Neural cell (in vitro differentiated cells): ENCODE data around the gene TTC21A. TPM values are rescaled to one million over a fixed set of nuclear protein-coding genes. Genes with fewer than 3 reads are reported as not detected.

Experiments used
- H2AFZ ChIP-seq: fragments of 200-600, 300-800 bp; sonication (generic), shearing (Covaris generic); 2 replicates; pipeline ENCODE4 v1.6.0; 2014; ENCODE audit warnings: low read depth, mild to moderate bottlenecking, antibody characterized with exemption, low read length, moderate library complexity
- H3F3A ChIP-seq: fragments of 200-600 bp; shearing (Covaris generic); 2 replicates; pipeline ENCODE4 v1.6.1; 2016; ENCODE audit warnings: mild to moderate bottlenecking, moderate library complexity, mixed read lengths, antibody characterized with exemption, low read length; ENCODE audit not compliant: insufficient read depth, poor library complexity, severe bottlenecking
- H3K27ac ChIP-seq: fragments of 200-600, 300-800 bp; sonication (generic), shearing (Covaris generic); 2 replicates; pipeline ENCODE4 v1.5.1; 2014; ENCODE audit warnings: mild to moderate bottlenecking, low read length, moderate library complexity
- H3K27me3 ChIP-seq: fragments of 300-800, 200-600 bp; sonication (generic), shearing (Covaris generic); 2 replicates; pipeline ENCODE4 v1.6.0; 2014; ENCODE audit warnings: mild to moderate bottlenecking, low read depth, low read length, moderate library complexity; ENCODE audit not compliant: insufficient read depth
- H3K36me3 ChIP-seq: fragments of 300-800, 200-600 bp; sonication (generic), shearing (Covaris generic); 2 replicates; pipeline ENCODE4 v1.5.1; 2014; ENCODE audit warnings: mild to moderate bottlenecking, antibody characterized with exemption, low read length, moderate library complexity; ENCODE audit not compliant: insufficient read depth
- H3K4me2 ChIP-seq: fragments of 300-800, 200-600 bp; sonication (generic), shearing (Covaris generic); 2 replicates; pipeline ENCODE4 v1.6.0; 2014; ENCODE audit warnings: mild to moderate bottlenecking, low read length
- H3K4me3 ChIP-seq: fragments of 300-800, 200-600 bp; sonication (generic), shearing (Covaris generic); 2 replicates; pipeline ENCODE4 v1.5.1; 2014; ENCODE audit warnings: mild to moderate bottlenecking, low read length, moderate library complexity
- H3K79me2 ChIP-seq: fragments of 200-600 bp; shearing (Covaris generic); replicated peaks from 2 replicates; pipeline ENCODE4 v1.6.0; 2014; ENCODE audit warnings: mild to moderate bottlenecking, low read length, moderate library complexity; ENCODE audit not compliant: insufficient read depth
- H3K9ac ChIP-seq: fragments of 300-800, 200-600 bp; sonication (generic), shearing (Covaris generic); 2 replicates; pipeline ENCODE4 v1.6.1; 2016; ENCODE audit warnings: mild to moderate bottlenecking, low read length, mixed read lengths
- H3K9me2 ChIP-seq: fragments of 200-600 bp; shearing (Covaris generic); 2 replicates; pipeline ENCODE4 v1.6.1; 2016; ENCODE audit warnings: mild to moderate bottlenecking, low read length, mixed read lengths; ENCODE audit not compliant: insufficient read depth
- H3K9me3 ChIP-seq: fragments of 200-600, 300-800 bp; sonication (generic), shearing (Covaris generic); 2 replicates; pipeline ENCODE4 v1.6.1; 2016; ENCODE audit warnings: mild to moderate bottlenecking, mixed run types, low read length, moderate library complexity, mixed read lengths
- H4K20me1 ChIP-seq: fragments of 200-600 bp; shearing (Covaris generic); 2 replicates; pipeline ENCODE4 v1.6.1; 2016; ENCODE audit warnings: mild to moderate bottlenecking, mixed run types; ENCODE audit not compliant: insufficient read depth
- CTCF ChIP-seq: fragments of 450-650 bp; IDR thresholded peaks from 2 replicates; pipeline ENCODE4 v1.5.1; 2014; ENCODE audit warnings: antibody characterized with exemption, mild to moderate bottlenecking, moderate library complexity; ENCODE audit not compliant: poor library complexity, severe bottlenecking
- EP300 ChIP-seq: fragments of 450-650 bp; conservative IDR thresholded peaks from 2 replicates; pipeline ENCODE4 v1.6.1; 2014; ENCODE audit warnings: antibody characterized with exemption, mild to moderate bottlenecking, moderate library complexity; ENCODE audit not compliant: poor library complexity, severe bottlenecking
- EZH2 ChIP-seq: fragments of 200-600, 300-800 bp; shearing (Covaris generic), sonication (generic); IDR thresholded peaks from 2 replicates; pipeline ENCODE4 v1.6.1; 2014; ENCODE audit warnings: antibody characterized with exemption, low read length, borderline replicate concordance, mild to moderate bottlenecking; ENCODE audit not compliant: insufficient read depth, poor library complexity, severe bottlenecking
- MXI1 ChIP-seq: fragments of 450-650 bp; conservative IDR thresholded peaks from 2 replicates; pipeline ENCODE4 v1.6.1; 2014; ENCODE audit warnings: antibody characterized with exemption, mild to moderate bottlenecking; ENCODE audit not compliant: poor library complexity, severe bottlenecking
- POLR2AphosphoS5 ChIP-seq: IDR thresholded peaks from 2 replicates; pipeline ENCODE4 v1.6.1; 2012
- RAD21 ChIP-seq: fragments of 450-650 bp; conservative IDR thresholded peaks from 2 replicates; pipeline ENCODE4 v1.6.1; 2014; ENCODE audit warnings: antibody characterized with exemption, mild to moderate bottlenecking, moderate library complexity
- REST ChIP-seq: IDR thresholded peaks from 2 replicates; pipeline ENCODE4 v1.6.1; 2012; ENCODE audit warnings: borderline replicate concordance
- SMC3 ChIP-seq: fragments of 450-650 bp; conservative IDR thresholded peaks from 2 replicates; pipeline ENCODE4 v1.6.1; 2014; ENCODE audit warnings: antibody characterized with exemption, mild to moderate bottlenecking, moderate library complexity; ENCODE audit not compliant: poor library complexity
- TAF1 ChIP-seq: IDR thresholded peaks from 2 replicates; pipeline ENCODE4 v1.6.1; 2012; ENCODE audit warnings: low read depth
- polyA plus RNA-seq: library from polyadenylated mRNA; depleted of rRNA; stranded (reverse); fragments of >200 nt; gene quantifications from 2 replicates; pipeline ENCODE4 v1.2.3, GENCODE V29; 2014

TTC21A gene
- polyA plus RNA-seq, 1 donor from 2014 or later = 6.2 TPM

GRCh38 chr3:39125841-39126500 is 18.5 kb downstream of the TTC21A start:
- TF ChIP-seq EZH2 = no peak
- TF ChIP-seq REST = no peak
- Histone ChIP-seq H3K9ac (no peak overlapping the region), H3K36me3 (no peaks in the 10 kb centered on the region), H3K27ac (no peak overlapping the region), H3K9me2 (no peaks in the 10 kb centered on the region), H3K9me3 (no peaks in the 10 kb centered on the region), H3K4me3 (no peak overlapping the region), H2AFZ (no peak overlapping the region), H4K20me1 (no peaks in the 10 kb centered on the region), H3K4me2 (no peak overlapping the region), H3K79me2 (no peaks in the 10 kb centered on the region), H3K27me3 (no peaks in the 10 kb centered on the region), H3F3A (no peaks in the 10 kb centered on the region)

- H4K20me1 ChIP-seq = no peaks in the 10 kb centered on the region
- H3K9me2 ChIP-seq = no peaks in the 10 kb centered on the region
- no peak overlapping the region for H3K4me3 ChIP-seq
- H3K27ac ChIP-seq = no peak overlapping the region
- TF ChIP-seq EP300 (no peak), CTCF (peak; percentile 58), MXI1 (no peak), REST (no peak), TAF1 (no peak), EZH2 (no peak), SMC3 (peak; percentile 69), RAD21 (peak; percentile 66), POLR2AphosphoS5 (no peak)
- H3K27me3 ChIP-seq = no peaks in the 10 kb centered on the region
- no peaks in the 10 kb centered on the region for H3K36me3 ChIP-seq
- H3K4me2 ChIP-seq = no peak overlapping the region
- no peak overlapping the region for H3K9ac ChIP-seq
- no peaks in the 10 kb centered on the region for H3F3A ChIP-seq
- H3K79me2 ChIP-seq = no peaks in the 10 kb centered on the region
- no peaks in the 10 kb centered on the region for H3K9me3 ChIP-seq
- H2AFZ ChIP-seq = no peak overlapping the region
Measured at GRCh38 chr3:39126532-39127071, 19.1 kb downstream of the TTC21A start.
